ENCODE measurements around the gene UNC13B.
"Not testable (repeated sequence)": the region's sequence is repeated elsewhere in the genome, so short reads cannot be mapped to it uniquely, and the experiment has no call there.

UNC13B gene

DNA sequence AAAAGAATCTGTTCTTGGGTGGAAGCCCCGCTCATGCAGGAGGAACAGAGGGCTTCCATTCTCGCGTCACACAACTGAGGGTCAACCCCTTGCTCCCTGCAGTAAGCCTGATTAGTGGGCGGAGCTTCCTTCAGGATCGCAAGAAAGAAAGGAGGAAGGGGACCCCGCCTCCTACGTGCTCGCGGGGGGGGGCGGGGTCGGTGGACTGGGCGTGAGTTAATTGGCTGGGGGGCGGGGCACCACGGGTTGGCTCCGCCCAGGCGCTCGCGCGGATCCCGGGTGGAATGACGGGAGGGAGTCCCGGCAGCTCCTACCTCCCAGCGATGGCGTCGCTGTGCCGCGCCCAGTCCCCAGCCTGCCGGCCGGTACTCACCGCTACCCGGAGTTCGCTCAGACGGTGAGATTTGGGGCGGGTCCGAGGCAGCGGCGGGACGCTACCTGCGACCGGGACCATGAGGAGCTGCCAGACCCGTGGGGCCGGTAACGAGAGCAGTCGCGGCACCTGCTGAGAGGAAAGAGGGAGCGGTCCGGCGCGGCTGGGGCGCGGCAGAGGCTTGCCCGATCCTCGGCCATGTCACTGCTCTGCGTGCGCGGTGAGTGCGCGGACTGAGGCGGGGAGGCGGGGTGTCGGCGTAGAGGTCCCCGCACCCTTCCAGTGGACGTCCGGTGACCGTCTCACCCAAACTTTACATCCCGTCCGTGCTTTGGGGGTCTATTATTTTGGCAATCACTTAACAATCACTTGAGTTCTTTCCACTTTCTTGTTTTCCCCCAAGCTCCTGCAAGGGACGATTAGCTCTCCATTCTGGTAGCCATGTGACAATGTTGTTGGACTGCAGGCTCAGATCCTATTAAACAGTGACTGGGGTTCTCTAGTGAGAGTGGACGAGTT is at the start of gene UNC13B:
Gene UNC13B, plus strand, starts transcription at position 297 of the 892 bp plus-strand sequence. Its CDS starts 275 bp downstream, at position 572.
- peak; percentile 67 to 94 (median 87) for DNase-seq

DNA sequence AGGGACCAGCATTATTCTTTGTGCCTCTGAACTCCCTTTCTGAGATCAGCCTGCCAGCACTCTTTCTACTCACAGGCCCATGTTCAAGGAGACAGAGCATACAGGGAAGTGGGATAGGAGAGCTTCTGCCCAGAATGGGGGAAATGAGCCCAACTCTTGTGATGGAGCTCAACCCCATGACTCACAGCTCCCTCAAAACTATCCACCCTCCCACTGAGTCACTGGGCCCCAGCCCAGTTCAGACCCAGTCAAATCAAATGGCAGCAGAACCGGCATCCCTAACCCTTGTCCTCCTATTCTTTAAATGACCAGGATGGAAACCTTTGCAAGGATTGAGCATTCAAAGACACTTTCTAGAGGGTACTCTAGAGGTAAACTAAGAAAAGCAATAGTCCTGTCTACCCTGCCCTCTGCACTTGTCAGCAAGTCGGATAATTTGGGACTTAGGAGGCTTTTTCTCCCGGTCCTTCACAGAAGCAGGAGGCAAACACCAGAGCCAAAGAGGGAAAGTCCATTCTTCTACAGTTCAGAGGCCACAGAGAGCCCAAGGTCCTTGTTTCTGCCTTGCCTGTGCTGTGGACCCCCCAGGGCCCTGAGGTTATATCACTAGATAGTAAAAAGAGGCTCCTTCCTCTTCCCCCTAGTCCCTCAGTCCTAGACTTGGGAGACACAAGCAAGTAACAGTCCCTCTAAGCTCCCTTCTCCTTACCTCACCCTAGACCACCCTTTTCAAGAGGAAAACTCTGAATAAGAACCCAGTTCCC is 49.4 kb upstream of the UNC13B start:
- peak in 7 of 14 donors; percentile 8 to 72 (median 25) for DNase-seq

DNA sequence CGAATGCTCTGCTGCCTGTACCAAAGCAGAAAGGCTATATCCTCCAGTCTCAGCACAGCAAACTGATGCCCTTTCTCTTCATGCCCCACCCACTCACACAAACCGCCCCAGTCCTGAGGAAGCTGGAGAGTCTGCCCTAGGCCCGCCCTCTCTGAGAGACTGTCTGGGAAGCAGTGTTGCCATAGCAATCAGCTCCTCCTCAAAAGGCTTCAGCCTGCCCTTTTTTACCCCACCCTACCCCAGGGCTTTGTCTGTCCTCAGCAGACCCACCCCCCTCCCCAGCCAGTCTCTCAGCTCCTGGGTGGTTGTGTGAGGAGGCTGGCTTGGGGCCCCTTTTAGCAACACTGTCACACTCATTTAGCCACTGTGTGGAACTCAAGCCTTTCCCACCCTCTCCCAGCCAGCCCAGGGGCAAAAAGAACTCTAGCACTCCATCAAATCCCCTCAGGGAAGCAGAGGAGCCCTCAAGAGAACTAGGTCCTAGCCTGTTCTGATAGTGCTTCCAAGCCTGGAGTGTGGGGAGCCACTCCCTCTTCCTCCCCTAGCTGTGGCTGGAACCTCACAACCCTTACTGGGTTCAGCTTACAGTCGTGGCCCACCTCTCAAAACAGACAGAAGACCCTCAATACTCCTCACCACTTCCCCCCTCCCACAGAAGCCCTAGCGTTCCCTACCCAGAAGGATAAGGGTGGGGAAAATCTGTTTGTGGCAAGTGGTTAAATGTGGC is 47.5 kb upstream of the UNC13B start:
- peak in 11 of 14 donors; percentile 32 to 81 (median 66) for DNase-seq

DNA sequence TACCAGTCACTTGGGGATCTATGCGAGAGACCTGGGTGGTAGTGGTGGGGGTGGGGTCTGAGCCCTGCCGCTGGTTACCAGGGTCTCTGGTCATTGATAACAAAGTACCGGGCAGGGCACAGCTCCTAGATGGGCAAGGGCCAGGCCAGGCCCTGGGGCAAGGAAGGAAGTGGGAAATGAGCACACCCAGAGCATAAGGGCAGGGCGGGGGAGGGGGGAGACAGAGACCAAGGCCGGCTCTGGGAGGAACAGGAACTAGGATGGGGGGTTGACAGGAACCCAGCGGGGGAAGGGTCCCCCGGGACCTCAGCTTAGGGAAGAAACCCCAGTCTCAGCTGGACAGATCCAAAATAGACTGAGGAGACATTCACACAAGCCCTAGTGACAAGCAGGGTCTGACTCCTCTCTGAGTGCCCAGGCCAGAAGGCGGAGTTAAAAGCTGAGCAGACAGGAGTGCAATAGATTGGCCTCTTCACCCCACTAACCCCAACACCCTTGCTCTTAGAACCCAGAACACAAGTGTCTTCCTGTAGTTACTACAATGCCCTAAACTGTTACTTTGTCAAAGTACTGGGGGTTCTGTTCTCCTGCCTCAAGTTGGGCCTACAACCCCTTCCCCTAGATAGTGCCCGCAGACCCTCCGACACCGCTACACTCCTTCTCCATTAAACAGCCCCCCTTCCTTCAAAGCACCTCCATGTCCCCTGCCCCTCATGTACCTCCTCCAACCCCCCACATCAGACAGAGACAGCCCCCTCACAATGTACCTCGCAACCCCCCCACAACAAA is 46.8 kb upstream of the UNC13B start:
- DNase-seq, result peak in 11 of 14 donors; percentile 3 to 57 (median 21)

DNA sequence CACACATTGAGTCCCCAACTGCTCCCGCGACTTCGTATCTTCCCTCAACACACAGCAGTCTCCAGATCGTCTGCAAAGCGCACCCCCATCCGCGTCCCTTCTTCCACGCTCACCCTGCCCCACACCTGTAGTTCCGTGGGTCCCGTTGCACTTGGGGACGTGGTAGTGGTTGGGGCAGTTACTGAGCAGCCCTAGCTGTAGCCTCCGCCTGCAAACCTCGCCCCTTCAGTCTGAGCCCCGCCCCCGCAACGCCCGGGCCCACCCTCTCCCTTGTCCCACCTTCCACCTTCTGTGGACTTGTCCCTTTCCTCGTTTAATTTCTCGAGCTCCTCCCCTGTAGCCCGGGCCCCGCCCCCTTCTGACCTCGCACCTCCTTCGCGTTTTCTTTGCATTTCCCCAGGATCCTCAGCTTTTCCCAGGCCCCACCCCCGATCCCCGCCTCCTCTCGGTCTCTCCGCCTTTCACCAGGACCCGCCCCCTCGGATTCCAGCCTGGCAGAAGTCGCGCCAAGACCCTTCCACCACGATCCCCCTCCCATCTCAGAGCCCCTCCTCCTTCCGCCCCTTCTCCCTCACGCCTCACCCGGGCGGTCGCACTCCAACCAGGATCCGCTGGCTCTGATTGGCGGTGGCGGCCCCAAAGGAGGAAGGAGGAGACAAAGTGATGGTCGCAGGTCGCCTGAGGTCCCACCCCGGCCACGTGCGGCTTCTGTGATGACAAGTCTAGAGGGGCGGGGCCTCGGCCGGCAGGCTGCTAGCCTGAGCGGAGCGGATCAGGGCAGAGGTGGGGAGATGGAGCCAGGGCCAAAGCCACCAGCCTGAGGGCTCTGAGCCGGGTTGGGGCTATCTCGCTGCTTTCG is 45.9 kb upstream of the UNC13B start, which contains the start of gene ATOSB:
Gene ATOSB, minus strand, starts transcription at position 183 of the 859 bp plus-strand sequence. CDS start 7,588 bp downstream, outside the sequence.
- DNase-seq, result peak; percentile 56 to 98 (median 90)

DNA sequence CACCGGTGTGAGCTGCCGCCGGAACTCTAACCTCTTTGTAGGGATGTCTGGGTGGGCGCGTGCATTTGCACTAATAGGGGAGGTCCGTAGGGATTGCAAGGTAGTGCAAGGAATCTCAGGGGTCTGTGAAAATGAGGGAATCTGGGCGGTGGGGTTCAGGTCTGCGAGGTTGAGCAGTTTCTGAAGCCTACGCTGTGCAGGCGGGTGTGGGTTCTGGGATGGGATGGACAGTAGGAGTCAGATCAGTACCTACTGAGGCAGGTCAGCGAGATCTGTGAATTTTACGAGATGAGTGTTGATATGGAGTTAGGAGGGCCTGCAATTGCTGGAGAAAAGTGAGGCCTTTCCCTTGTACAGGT is 45.3 kb upstream of the UNC13B start:
- peak in 3 of 14 donors; percentile 44 to 68 (median 55) for DNase-seq

DNA sequence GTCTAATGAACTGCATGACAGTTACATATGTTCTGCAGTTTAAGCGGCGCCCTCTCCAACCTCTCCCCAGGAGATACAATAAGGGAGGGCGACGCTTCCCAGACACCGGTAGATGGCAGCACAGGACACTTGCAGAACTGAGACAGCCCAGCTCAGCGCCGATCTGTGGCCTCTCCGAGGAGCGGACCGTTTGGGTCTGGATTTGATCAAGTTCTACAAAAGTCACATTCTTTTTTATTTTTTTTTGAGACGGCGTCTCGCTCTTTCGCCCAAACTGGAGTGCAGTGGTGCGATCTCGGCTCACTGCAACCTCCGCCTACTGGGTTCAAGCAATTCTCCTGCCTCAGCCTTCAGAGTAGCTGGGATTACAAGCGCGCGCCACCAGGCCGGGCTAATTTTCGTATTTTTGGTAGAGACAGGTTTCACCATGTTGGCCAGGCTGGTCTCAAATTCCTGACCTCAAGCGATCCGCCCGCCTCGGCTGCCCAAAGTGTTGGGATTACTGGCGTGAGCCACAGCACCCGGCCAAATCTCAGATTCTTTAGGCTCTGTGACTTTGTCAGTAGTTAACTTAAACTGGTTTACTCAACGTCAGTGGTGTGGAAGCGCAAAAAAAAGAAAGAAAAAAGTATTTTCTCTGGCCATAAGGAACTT is 44.8 kb upstream of the UNC13B start:
- DNase-seq, result peak in 13 of 14 donors; percentile 33 to 86 (median 74)

- DNase-seq, result no peak
These were observed 26.9 kb upstream of the UNC13B start for GRCh38 chr9:35134920-35135319.

DNA sequence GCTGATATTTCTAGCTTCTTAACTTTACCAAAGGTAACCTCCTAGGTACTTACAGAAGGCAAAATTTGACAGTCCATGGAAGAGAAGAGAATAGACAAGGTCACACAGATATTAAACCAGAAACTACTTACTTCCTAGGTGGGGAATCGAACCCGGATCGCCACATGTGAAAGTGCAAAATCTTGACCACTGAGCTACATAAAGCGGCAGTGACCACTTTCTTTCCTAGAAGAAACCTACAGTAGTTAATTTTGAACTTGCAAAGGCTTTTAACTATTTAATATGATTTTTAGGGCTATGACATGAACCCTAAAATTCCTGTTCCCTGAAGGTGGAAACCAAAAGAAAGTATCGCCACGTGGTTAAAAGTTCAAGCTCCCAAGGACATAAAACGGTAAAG is 25.8 kb upstream of the UNC13B start:
- DNase-seq, result no peak

GRCh38 chr9:35136866-35137265 is 24.9 kb upstream of the UNC13B start:
- DNase-seq, result no peak

GRCh38 chr9:35140093-35140492 is 21.7 kb upstream of the UNC13B start:
- DNase-seq, result no peak

- no peak for DNase-seq
These were observed 19.8 kb upstream of the UNC13B start for GRCh38 chr9:35142037-35142436.

- DNase-seq, result not testable (repeated sequence)
These were observed 13.8 kb upstream of the UNC13B start for GRCh38 chr9:35147941-35148563.

DNA sequence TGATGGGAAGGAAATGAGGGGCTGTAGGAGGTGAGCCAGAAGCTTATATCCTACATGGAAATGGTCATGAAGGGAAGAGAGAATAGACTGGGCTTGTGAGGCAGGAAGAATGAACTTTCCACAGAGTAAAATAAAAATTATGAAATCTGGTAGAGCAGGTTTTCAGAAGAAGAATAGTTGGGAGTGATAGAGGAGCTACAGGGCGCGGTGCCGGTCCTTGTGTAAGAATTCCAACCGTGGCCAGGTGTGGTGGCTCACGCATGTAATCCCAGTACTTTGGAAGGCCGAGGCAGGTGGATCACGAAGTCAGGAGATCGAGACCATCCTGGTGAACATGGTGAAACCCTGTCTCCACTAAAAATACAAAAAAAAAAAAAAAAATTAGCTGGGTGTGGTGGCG is 8.9 kb upstream of the UNC13B start:
- DNase-seq, result no peak

GRCh38 chr9:35156781-35157180 is 5.0 kb upstream of the UNC13B start:
- DNase-seq, result no peak

GRCh38 chr9:35157836-35158235 is 4.0 kb upstream of the UNC13B start:
- not testable (repeated sequence) for DNase-seq

DNA sequence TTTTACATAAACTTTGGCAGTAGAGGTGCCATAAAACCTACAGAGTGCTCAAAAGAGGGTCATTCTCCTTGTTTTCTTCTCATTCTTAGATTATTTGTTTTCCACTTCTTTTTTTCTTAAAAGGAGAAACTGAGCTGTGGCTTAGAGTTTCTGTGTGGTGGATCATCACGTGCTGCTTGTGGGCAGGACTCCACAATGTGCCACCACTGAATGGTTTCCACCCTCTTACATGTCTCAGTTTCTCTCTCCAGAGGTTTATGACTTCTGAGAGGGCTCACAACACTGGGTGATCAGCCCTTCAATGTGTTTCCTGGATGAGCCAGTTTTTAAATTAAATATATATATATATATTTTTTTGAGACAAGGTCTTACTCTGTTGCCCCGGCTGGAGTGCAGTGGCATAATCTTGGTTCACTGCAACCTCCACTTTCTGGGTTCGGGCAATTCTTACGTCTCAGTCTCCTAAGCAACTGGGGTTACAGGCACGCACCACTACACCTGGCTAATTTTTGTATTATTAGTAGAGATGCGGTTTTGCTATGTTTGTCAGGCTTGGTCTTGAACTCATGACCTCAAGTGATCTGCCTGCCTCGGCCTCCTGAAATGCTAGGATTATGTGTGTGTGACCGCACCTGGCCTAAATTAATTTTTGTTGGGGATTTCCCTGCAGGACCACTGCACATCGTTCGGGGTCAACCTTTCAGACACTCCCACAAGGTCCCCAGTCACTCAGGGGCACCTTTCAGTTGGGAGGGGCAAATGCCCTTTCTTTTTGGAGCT is 3.1 kb upstream of the UNC13B start:
- DNase-seq, result no peak

- DNase-seq, result peak in 2 of 14 donors; percentile 16 to 45
These were observed 951 bp downstream of the UNC13B start for GRCh38 chr9:35162605-35163315.
